ENCODE data around the gene SF1. TPM values are rescaled to one million over a fixed set of nuclear protein-coding genes. Genes with fewer than 3 reads are reported as not detected.

SF1 gene
- total and polyA plus RNA-seq, 9 of the 15 experiments (the other 6 are each of a cell fraction or from before 2014, with no cell fraction given): 13.1 to 334 (median 111) TPM

- TF ChIP-seq THRA (IDR thresholded peaks at IDR 0.05) (no peak), KDM1A (IDR thresholded peaks at IDR 0.05) (peak; percentile 86 to 87), ZNF507 (tag; conservative IDR thresholded peaks at IDR 0.05) (no peak)
Observed at GRCh38 chr11:64814712-64815187, 36.4 kb upstream of the SF1 start (continued).

- Histone ChIP-seq H3K4me2 (ENCODE audit: insufficient read depth, low read length) (no peak overlapping the region), H4K20me1 (replicated peaks; ENCODE audit: control insufficient read depth, insufficient read depth, low read length) (no peaks in the 10 kb centered on the region), H3K9ac (ENCODE audit: insufficient read depth in 1 of 2, low read depth in 2 of 2, low read length in 2 of 2) (no peak overlapping the region), H3K4me3 (no peak overlapping the region), H3K27me3 (ENCODE audit: control insufficient read depth in 2 of 2, insufficient read depth in 2 of 2, low read length in 2 of 2) (no peaks in the 10 kb centered on the region), H3K79me2 (ENCODE audit: control insufficient read depth, insufficient read depth, low read length) (peaks cover 15% of the 10 kb centered on the region), H3K9me1 (ENCODE audit: control insufficient read depth, insufficient read depth, low read length) (no peaks in the 10 kb centered on the region), H3K27ac (ENCODE audit: extremely low read depth, low read depth, low read length) (no peak overlapping the region), H3K4me1 (replicated peaks in 1 of 2; ENCODE audit: control insufficient read depth in 2 of 2, insufficient read depth in 2 of 2, low read length in 2 of 2) (peaks cover 5 to 21% of the 10 kb centered on the region in 2 experiments), H3K36me3 (ENCODE audit: control insufficient read depth, insufficient read depth, low read length) (peaks cover 7% of the 10 kb centered on the region; the same call in 1 of the 3 replicates), H2AFZ (ENCODE audit: low read depth, low read length) (no peak overlapping the region), H3K9me3 (replicated peaks; ENCODE audit: control insufficient read depth, insufficient read depth, low read depth, low read length) (no peaks in the 10 kb centered on the region)
- TF ChIP-seq JUND (IDR thresholded peaks at IDR 0.05; ENCODE audit: borderline replicate concordance, low read depth, low read length) (no peak), JUND (tag; IDR thresholded peaks at IDR 0.05; ENCODE audit: borderline replicate concordance, low read depth, low read length) (no peak), HNRNPH1 (optimal IDR thresholded peaks at IDR 0.05; ENCODE audit: low read depth, low read length) (no peak), DDX20 (tag; IDR thresholded peaks at IDR 0.05; ENCODE audit: low read depth) (no peak), E2F1 (CRISPR knock-in tag; IDR thresholded peaks at IDR 0.05) (no peak)
- ChIA-PET CTCF (ENCODE audit: low intra/inter-chr PET ratio) (no interaction called here), POLR2A (interaction anchor here (1.8 kb wide), 1 partner anchor 15 kb away, joined by 4 read pairs; no protein-coding TSS in a partner anchor)
- intact Hi-C loops (cut with micrococcal nuclease): no loop called here
- no peak for FAIRE-seq
- no peak for ATAC-seq
- BruUV-seq (replicated peaks): no TSS peak
- in situ Hi-C loops (cut with MboI): no loop called here
- DNase-seq (ENCODE audit: extremely low read depth in 1 of 4, low spot score in 3 of 4): no peak
- WGBS (ENCODE audit: insufficient coverage, low coverage, missing lambda C conversion rate): 72% methylated on average over 5 of the region's 5 CpGs
Observed at GRCh38 chr11:64813826-64814225, 35.5 kb upstream of the SF1 start.

All from K562 (cell line).